Prostate gland (tissue), 2 donors: ENCODE measurements around the gene KRT75. TPM values are rescaled to one million over a fixed set of nuclear protein-coding genes. Genes with fewer than 3 reads are reported as not detected.

Experiments
- DNase-seq: peaks from one replicate; pipeline ENCODE4 v3.0.0-alpha.2; 2019; ENCODE audit warnings: low spot score
- H3K27ac ChIP-seq, 2 donors: fragments of 200-600 bp; sonication (generic); 2 replicates each; pipeline ENCODE4 v1.5.1; 2017 to 2019
- H3K27me3 ChIP-seq: fragments of 200-600 bp; sonication (generic); replicated peaks from 2 replicates; pipeline ENCODE4 v1.5.1; 2019; ENCODE audit not compliant: insufficient read depth
- H3K36me3 ChIP-seq, 2 donors: fragments of 200-600 bp; sonication (generic); 1 replicate in 1 of 2; 2 replicates in 1 of 2; pipeline versions ENCODE4 v1.5.1 to v1.8.1; 2017 to 2019
- H3K4me1 ChIP-seq: fragments of 200-600 bp; sonication (generic); replicated peaks from 2 replicates; pipeline ENCODE4 v1.5.1; 2019
- H3K4me3 ChIP-seq, 2 donors: fragments of 200-600 bp; sonication (generic); 2 replicates each; pipeline ENCODE4 v1.5.1; 2017 to 2019
- H3K9me3 ChIP-seq: fragments of 200-600 bp; sonication (generic); 2 replicates; pipeline ENCODE4 v1.5.1; 2017
- POLR2A ChIP-seq: fragments of 450-650 bp; IDR thresholded peaks from one replicate; pipeline ENCODE4 v1.6.1; 2016; ENCODE audit warnings: antibody characterized with exemption, mild to moderate bottlenecking
- POLR2AphosphoS5 ChIP-seq: sonication (generic); formaldehyde crosslinking; IDR thresholded peaks from one replicate; pipeline ENCODE4 v1.6.1; 2017; ENCODE audit warnings: antibody characterized with exemption
- WGBS: methylation state at CpG from one replicate; pipeline ENCODE4 v1.1.5; 2018; 5-methylcytosine and 5-hydroxymethylcytosine counted together
- intact Hi-C: fragments of 100-400 bp; cut with DNase I; formaldehyde crosslinking; loops from one replicate; pipeline ENCODE4 v1.14.2; 2022
- total RNA-seq, 2 donors: library from RNA; depleted of rRNA; stranded (reverse); fragments of >200 nt; gene quantifications; one replicate each; pipeline ENCODE4 v1.1.0, GENCODE V29; 2016
- TF ChIP-seq, protein P1 (sequence below), 4 experiments: fragments of 200-600 bp in 2 of 4; fragments of 450-650 bp in 2 of 4; sonication (generic) in 2 of 4; IDR thresholded peaks; 1 replicate in 3 of 4; 2 replicates in 1 of 4; pipeline ENCODE4 v1.5.1; 2016 to 2019; ENCODE audit warnings: antibody characterized with exemption in 4 of 4, mild to moderate bottlenecking in 2 of 4, moderate library complexity in 2 of 4

The KRT75 gene
- total RNA-seq, 2 donors from 2014 or later: not detected

DNA sequence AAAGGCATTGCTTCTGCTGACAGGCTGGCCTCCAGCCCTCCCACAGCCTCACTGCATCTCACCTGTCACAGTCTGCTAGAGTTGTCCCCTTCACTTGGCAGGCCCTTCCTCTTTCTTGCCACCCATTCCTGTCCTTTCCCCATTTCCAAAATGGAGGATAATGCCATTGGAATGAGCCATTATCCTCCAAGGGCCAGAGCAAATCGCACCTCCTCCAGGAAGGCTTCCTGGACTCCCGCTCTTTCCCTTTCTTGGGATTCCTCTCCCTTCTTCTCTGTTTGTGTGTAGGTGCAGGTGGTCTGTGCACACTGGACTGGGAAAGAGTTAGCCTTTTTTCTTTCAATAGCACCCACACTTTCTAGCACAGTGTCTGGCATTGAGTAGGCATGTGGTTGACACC, 31.8 kb downstream of the KRT75 start:
- H3K27me3 ChIP-seq: no peaks in the 10 kb centered on the region
- no peaks in the 10 kb centered on the region for H3K36me3 ChIP-seq
- no peak for DNase-seq
- H3K4me3 ChIP-seq: no peak overlapping the region
- WGBS: 98% methylated on average over 2 of the region's 2 CpGs
- intact Hi-C loops: no loop called here
- TF ChIP-seq, protein P1, sequence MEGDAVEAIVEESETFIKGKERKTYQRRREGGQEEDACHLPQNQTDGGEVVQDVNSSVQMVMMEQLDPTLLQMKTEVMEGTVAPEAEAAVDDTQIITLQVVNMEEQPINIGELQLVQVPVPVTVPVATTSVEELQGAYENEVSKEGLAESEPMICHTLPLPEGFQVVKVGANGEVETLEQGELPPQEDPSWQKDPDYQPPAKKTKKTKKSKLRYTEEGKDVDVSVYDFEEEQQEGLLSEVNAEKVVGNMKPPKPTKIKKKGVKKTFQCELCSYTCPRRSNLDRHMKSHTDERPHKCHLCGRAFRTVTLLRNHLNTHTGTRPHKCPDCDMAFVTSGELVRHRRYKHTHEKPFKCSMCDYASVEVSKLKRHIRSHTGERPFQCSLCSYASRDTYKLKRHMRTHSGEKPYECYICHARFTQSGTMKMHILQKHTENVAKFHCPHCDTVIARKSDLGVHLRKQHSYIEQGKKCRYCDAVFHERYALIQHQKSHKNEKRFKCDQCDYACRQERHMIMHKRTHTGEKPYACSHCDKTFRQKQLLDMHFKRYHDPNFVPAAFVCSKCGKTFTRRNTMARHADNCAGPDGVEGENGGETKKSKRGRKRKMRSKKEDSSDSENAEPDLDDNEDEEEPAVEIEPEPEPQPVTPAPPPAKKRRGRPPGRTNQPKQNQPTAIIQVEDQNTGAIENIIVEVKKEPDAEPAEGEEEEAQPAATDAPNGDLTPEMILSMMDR (IDR thresholded peaks at IDR 0.05): no peak
- TF ChIP-seq POLR2A: no peak
- H3K4me1 ChIP-seq: no peaks in the 10 kb centered on the region
- no peak overlapping the region for H3K27ac ChIP-seq
- no peaks in the 10 kb centered on the region for H3K9me3 ChIP-seq

DNA sequence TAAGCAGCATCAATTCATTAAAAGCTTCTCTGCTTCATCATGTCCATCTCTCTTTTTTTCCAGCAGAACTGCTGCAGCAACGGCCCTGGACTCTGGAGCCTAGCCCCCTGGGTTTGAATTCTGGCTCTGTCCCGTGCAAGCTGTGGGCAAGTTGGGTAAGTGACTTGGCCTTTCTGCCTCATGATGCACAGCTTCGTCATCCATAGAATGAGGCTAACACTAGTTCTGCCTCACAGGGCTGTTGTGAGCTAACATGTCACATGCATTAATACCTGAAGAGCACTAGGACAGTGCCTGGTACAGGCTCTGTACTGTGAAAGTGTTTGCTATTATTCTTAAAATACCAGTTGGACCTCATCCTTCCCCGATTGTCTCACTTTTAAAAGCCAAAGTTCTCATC, 32.2 kb downstream of the KRT75 start:
- Histone ChIP-seq H3K27ac (no peak overlapping the region), H3K4me3 (no peak overlapping the region), H3K27me3 (no peaks in the 10 kb centered on the region), H3K36me3 (no peaks in the 10 kb centered on the region), H3K4me1 (no peaks in the 10 kb centered on the region), H3K9me3 (no peaks in the 10 kb centered on the region)
- TF ChIP-seq, protein P1 (IDR thresholded peaks at IDR 0.05): no peak
- TF ChIP-seq POLR2A (no peak), POLR2AphosphoS5 (no peak)
- DNase-seq: no peak
- intact Hi-C loops: no loop called here
- 88% methylated on average over 4 of the region's 4 CpGs for WGBS

DNA sequence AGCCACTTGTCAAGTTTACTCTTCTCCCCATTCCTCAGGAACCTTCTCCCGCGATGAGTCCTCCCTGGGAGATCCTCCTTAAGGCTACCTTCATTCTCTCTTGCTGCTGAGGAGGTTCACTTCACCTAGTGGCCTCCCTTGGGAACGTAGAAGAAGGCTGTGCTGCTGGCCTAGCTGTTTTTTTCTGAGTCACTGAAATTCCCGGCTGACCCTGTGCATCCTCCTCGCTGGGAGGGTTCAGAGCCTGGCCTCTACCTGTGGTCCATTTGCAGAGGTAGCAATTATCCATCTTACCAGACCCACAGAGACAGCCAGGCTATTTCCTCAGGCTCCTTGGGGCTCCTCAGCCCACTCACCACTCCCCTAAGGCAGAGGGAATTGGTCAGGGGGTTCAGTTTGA, 32.6 kb downstream of the KRT75 start:
- Histone ChIP-seq H3K27me3 (no peaks in the 10 kb centered on the region), H3K4me1 (no peaks in the 10 kb centered on the region), H3K27ac (no peak overlapping the region), H3K4me3 (no peak overlapping the region), H3K9me3 (no peaks in the 10 kb centered on the region), H3K36me3 (no peaks in the 10 kb centered on the region)
- TF ChIP-seq, protein P1 (IDR thresholded peaks at IDR 0.05): no peak
- TF ChIP-seq POLR2AphosphoS5: no peak
- TF ChIP-seq POLR2A: no peak
- 93% methylated on average over 5 of the region's 5 CpGs for WGBS
- intact Hi-C loops: no loop called here
- DNase-seq: no peak

DNA sequence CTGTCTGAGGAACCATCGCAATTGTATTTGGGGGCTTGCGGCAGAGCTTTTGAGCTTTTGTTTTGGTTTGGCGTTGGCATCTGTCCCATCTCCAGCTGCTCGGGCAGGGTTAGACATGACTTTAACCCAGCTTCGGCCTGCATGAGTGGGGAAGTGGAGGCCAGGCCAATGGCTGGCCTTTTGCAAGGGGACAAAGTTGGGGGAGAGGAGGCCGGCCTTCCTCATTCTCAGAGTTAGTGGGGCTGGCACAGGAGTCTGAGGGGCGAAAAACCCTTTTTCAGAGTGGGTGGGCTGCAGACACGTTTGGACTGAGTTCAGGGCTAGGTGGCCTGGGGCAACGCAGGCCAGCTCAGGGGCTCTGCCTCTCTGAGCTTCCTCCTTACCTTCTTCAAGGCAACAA, 33.3 kb downstream of the KRT75 start:
- no peak overlapping the region for H3K4me3 ChIP-seq
- no peaks in the 10 kb centered on the region for H3K4me1 ChIP-seq
- no peaks in the 10 kb centered on the region for H3K27me3 ChIP-seq
- no peak for DNase-seq
- intact Hi-C loops: no loop called here
- 74% methylated on average over 9 of the region's 9 CpGs for WGBS
- H3K36me3 ChIP-seq: no peaks in the 10 kb centered on the region
- no peak overlapping the region for H3K27ac ChIP-seq
- TF ChIP-seq, protein P1 (IDR thresholded peaks at IDR 0.05): no peak
- TF ChIP-seq POLR2AphosphoS5: no peak
- no peaks in the 10 kb centered on the region for H3K9me3 ChIP-seq

DNA sequence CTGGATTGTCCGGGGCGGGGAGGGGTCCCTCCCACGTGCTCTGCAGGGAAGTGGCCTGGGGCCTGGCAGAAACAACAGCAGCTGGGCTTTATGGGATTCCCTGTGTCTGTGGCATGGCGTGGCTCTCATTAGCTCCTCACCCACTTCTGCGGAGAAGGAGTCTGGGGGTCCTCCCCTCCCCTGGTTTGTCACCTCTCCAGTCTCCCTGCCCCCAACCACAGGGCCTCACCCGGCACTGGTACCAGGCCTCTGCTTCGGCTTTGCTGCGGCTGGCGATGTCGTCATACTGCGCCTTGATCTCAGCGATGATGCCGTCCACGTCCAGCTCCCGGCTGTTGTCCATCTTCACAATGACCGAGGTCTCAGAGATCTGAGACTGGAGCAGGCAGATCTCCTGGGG, 34.4 kb downstream of the KRT75 start:
- no peaks in the 10 kb centered on the region for H3K4me1 ChIP-seq
- intact Hi-C loops: no loop called here
- WGBS: 97% methylated on average over 16 of the region's 16 CpGs
- DNase-seq: no peak
- H3K9me3 ChIP-seq: no peaks in the 10 kb centered on the region
- H3K27ac ChIP-seq: no peak overlapping the region
- no peaks in the 10 kb centered on the region for H3K36me3 ChIP-seq
- H3K27me3 ChIP-seq: no peaks in the 10 kb centered on the region
- no peak overlapping the region for H3K4me3 ChIP-seq
- TF ChIP-seq POLR2A (no peak), POLR2AphosphoS5 (no peak)
- TF ChIP-seq, protein P1 (IDR thresholded peaks at IDR 0.05): no peak
